Medulla oblongata (tissue), 1 donor: ENCODE results near the gene FOXK1.
"Not testable (repeated sequence)": the region's sequence is repeated elsewhere in the genome, so short reads cannot be mapped to it uniquely, and the experiment has no call there.

Source experiments
- DNase-seq: peaks from one replicate; pipeline ENCODE4 v3.0.0-alpha.2; 2015; ENCODE audit errors: extremely low spot score

Gene FOXK1

GRCh38 chr7:4785371-4785770 is 103.3 kb downstream of the FOXK1 start:
- no peak for DNase-seq

- no peak for DNase-seq
Observed at GRCh38 chr7:4786015-4786414, 103.9 kb downstream of the FOXK1 start.

- DNase-seq: no peak
Observed at GRCh38 chr7:4787541-4787940, 105.4 kb downstream of the FOXK1 start.

DNA sequence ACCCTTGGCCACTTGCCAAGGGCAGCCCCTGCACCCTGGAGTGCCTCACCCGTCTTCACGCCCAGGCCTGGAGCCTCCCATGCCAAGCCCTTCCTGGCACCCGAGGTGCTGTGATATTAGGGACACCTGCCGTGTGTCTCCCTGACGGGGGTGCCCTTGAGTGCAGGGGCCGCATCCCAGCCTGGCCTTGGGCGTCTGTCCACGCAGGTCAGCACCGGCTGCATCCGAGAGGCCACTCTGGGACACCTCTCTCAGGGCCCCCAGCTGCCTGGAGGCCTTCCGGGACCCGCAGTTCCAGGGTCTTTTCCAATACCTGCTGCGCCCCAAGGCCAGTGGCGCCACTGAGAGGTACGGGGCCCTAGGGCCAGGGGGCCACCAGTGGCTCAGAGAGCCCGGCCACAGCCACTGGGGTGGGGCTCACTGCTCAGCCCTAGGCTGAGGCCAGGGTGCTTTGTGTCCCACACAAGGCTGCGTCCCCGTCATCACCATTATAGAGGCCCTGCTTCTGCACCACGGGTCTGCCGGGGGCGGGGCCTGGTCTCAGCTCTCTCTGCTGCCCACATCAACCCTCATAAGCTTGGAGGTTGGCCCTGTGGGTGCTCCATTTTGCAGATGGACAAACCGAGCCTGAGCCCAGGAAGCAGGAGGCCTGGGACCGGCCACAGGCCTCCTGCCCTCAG is 106.0 kb downstream of the FOXK1 start:
- DNase-seq: no peak

- no peak for DNase-seq
Observed at GRCh38 chr7:4788627-4789189, 106.6 kb downstream of the FOXK1 start.

DNA sequence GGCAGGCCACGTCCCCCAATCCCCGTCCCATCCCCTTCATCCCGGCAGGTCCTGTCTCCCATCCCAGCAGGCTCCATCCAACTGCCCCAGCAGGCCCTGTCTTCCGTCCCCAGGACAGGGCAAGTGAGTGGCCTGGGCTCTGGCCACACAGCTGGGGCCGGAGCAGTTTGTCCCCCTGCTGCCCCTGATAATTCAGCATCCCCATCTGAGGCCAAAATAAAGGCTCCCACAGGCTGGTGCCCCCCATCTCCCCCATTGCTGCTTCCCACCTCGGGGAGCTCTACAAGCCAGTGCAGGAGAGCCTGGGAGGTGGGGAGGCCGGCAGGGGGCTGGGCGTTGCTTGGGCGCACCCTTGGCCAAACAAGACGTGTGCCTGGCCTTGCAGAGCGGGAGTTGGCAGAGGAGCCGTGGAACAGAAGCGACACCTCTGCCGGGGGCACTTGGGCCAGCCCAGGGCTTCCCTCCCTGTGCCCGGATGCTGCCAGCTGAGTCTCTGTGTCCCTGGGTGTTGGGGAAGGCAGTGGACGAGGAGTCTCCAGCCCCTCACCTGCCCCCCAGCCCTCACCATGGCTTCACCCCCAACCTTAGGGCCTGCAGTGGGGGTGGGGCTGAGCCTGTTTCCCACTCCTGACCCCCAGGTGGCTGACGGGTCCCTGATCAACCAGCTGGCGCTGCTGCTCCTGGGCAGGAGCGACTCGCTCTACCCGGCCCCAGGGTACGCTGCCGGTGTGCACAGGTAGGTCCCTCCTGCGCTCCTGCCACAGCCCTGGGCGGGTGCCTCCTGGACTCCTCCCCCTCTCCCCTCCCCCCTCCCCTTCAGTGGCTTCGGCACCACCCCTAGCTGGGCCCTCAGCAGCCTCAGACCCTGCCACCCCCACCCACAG is 107.3 kb downstream of the FOXK1 start:
- no peak for DNase-seq

DNA sequence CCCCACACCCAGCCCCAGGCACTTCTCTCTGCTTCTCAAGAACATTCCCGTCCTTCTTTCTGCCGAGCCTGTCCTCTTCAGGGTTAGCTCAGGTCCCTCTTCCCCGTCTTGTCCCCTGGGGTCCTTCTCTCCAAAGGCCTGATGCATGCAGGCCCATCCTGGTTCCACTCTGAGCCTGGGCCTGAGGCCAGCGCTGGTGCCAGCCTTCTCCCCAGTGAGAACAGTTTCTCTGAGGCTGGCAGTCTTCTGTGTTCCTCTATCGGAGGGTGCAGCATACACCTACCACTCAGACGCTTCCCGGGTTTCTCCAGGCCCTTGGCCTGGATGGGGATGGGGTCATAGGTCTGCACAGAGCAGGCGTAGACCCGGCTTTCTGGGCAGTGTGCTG is 108.0 kb downstream of the FOXK1 start:
- DNase-seq: no peak

DNA sequence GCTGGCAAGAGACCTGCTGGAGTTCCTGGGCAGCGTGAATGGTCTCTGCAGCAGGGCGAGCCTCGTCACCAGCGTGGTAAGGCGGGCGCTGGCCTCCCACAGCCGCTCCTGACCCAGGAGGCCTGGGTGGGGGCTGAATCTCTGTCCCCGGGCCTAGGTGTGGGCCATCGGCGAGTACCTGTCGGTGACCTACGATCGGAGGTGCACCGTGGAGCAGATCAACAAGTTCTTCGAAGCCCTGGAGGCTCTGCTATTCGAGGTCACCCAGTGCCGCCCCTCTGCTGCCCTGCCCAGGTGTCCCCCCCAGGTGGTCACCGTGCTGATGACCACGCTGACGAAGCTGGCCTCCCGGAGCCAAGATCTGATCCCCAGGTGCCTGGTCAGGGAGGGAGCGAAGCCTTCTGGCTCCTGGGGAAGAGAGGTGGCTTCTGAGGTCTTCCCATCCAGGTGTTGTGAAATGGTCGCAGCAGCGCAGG is 108.5 kb downstream of the FOXK1 start:
- DNase-seq: no peak

GRCh38 chr7:4791101-4791737 is 109.1 kb downstream of the FOXK1 start:
- DNase-seq: no peak

DNA sequence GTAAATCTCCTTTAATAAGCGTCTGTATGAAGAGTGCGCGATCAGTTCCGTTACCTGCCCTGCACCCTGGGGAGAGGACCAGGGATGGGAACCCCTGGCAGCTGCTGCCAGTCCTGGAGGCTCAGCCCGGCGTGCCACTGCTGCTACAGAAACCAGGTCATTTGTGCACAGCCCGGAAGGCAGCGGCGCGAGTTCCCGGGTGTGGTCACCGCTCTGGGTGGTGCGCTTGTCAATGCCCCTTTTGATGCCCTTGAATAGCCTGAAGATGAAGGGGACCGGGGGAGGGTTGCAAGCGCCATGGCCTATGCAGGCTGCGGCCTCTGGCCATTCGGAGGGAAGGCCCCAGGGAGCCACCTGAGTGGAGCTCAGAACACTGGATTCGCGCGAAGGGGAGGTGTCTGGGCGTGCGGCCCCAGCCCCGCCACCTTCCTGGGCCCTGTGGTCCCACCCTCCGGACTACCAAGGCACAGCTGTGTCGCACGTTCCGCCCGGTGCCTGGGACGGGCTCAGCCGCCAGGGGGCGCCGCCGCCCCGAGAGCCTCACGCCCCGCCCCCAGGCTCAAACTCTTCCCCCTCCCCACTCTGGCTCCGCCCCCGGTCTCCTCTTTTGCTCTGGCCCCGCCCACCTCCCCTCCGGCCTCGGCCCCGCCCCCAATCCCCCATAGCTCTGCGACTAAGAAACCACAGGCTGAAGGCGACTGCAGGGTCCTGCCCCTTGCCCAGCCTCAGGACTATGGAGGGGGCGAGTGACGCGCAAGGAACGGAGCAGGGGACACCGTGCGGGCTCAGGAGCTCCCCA is 109.8 kb downstream of the FOXK1 start:
- DNase-seq: peak; percentile 86

- no peak for DNase-seq
Observed at GRCh38 chr7:4792537-4793126, 110.5 kb downstream of the FOXK1 start.

GRCh38 chr7:4793385-4793993 is 111.4 kb downstream of the FOXK1 start:
- not testable (repeated sequence) for DNase-seq

- DNase-seq: not testable (repeated sequence)
Observed at GRCh38 chr7:4794171-4794570, 112.1 kb downstream of the FOXK1 start.

- no peak for DNase-seq
Observed at GRCh38 chr7:4794591-4795350, 112.7 kb downstream of the FOXK1 start.

- no peak for DNase-seq
Observed at GRCh38 chr7:4796453-4796852, 114.4 kb downstream of the FOXK1 start.

GRCh38 chr7:4797858-4798705 is 116.0 kb downstream of the FOXK1 start:
- peak; percentile 44 for DNase-seq

DNA sequence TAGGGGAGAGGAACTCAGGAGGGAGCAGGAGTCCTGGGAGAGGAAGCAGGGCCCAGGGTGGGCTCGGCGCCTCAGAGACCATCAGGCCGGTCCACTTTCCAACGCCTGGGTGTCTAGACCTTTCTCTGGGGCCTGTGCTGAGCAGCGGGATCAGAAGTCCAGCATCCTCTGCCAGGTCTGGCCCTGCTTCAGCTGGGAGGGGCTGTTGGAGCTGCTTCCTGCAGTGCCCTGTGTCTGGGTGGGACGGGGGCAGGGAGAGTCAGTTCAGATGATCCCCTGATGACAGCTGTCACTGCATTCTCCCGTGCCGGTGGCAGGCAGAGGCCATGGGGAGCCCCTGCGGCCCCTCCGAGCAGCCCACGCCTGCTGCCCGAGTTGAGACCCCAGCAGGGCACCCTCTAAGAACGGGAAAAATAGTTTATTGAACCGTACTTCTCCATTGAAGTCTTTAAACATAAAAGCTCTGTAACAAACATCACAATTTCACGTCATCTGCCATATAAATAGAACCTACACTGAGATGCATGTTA is 116.7 kb downstream of the FOXK1 start:
- peak; percentile 18 for DNase-seq

GRCh38 chr7:4799508-4800268 is 117.6 kb downstream of the FOXK1 start:
- DNase-seq: no peak
